Sigmoid colon (tissue), 4 donors: ENCODE data around the gene ANTXR1.

Experiments used
- CTCF ChIP-seq, 4 experiments: fragments of 450-650 bp in 3 of 4; fragments of 200-600 bp in 1 of 4; IDR thresholded peaks; one replicate each; pipeline ENCODE4 v1.5.1; 2016 to 2019; ENCODE audit warnings: antibody characterized with exemption in 4 of 4, mild to moderate bottlenecking in 3 of 4, moderate library complexity in 2 of 4
- EP300 ChIP-seq, 4 donors: sonication (generic); formaldehyde crosslinking; IDR thresholded peaks; one replicate each; pipeline ENCODE4 v1.6.1; 2017; ENCODE audit warnings: antibody characterized with exemption in 4 of 4
- POLR2AphosphoS5 ChIP-seq, 4 donors: sonication (generic); formaldehyde crosslinking; IDR thresholded peaks; one replicate each; pipeline ENCODE4 v1.6.1; 2017; ENCODE audit warnings: antibody characterized with exemption in 4 of 4

- no peak for TF ChIP-seq EP300 (IDR thresholded peaks at IDR 0.05)
- TF ChIP-seq CTCF (IDR thresholded peaks at IDR 0.05): no peak
- TF ChIP-seq POLR2AphosphoS5 (IDR thresholded peaks at IDR 0.05): no peak
Observed at GRCh38 chr2:69192176-69192945, 179.4 kb downstream of the ANTXR1 start.
